Measurements from ENCODE around the gene ZSCAN30. TPM values are rescaled to one million over a fixed set of nuclear protein-coding genes. Genes with fewer than 3 reads are reported as not detected.

Gene ZSCAN30
- total and polyA plus RNA-seq, 9 of the 15 experiments (the other 6 are each of a cell fraction or from before 2014, with no cell fraction given): 4.6 to 13.6 (median 10.8) TPM

Other genes with a start within 250 kb of the ZSCAN30 start
- 32.3 and 61.1 TPM in 2 replicates for gene MAPRE2, start 248.8 kb downstream of the ZSCAN30 start, total RNA-seq (2014; rRNA removed)
- gene MAPRE2, start 248.8 kb downstream of the ZSCAN30 start, total RNA-seq (2014; rRNA removed; fragmentation: Illumina TruSeq; extraction: Trizol): 35.1 and 38.1 TPM in 2 replicates
- 31.1 and 32.6 TPM in 2 replicates for gene MAPRE2, start 248.8 kb downstream of the ZSCAN30 start, total RNA-seq (2015; rRNA removed; fragmentation: Illumina TruSeq; extraction: Trizol)
- gene MAPRE2, start 248.8 kb downstream of the ZSCAN30 start, total RNA-seq (2021): 46.6 and 47.5 TPM in 2 replicates
- gene MAPRE2, start 248.8 kb downstream of the ZSCAN30 start, polyA plus RNA-seq (2011; rRNA removed): 56.0 and 66.5 TPM in 2 replicates
- 50.7 and 70.7 TPM in 2 replicates for gene MAPRE2, start 248.8 kb downstream of the ZSCAN30 start, polyA plus RNA-seq (2014; fragmentation: Illumina TruSeq; extraction: Trizol)
- 10 to 100 TPM; 33.6 to 40.7 TPM for gene MAPRE2, start 248.8 kb downstream of the ZSCAN30 start, polyA plus RNA-seq (2014; fragmentation: Nextera tagmentation; extraction: Ambion mirVana)
- gene MAPRE2, start 248.8 kb downstream of the ZSCAN30 start, polyA plus RNA-seq (2014; rRNA removed): 49.6 and 55.1 TPM in 2 replicates
- 13.2 and 13.8 TPM in 2 replicates for gene ZNF397, start 49.2 kb downstream of the ZSCAN30 start, total RNA-seq (2014; rRNA removed)
- 23.6 and 25.5 TPM in 2 replicates for gene ZNF397, start 49.2 kb downstream of the ZSCAN30 start, total RNA-seq (2014; rRNA removed; fragmentation: Illumina TruSeq; extraction: Trizol)
- 19.0 and 19.6 TPM in 2 replicates for gene ZNF397, start 49.2 kb downstream of the ZSCAN30 start, total RNA-seq (2015; rRNA removed; fragmentation: Illumina TruSeq; extraction: Trizol)
- 15.1 and 16.3 TPM in 2 replicates for gene ZNF397, start 49.2 kb downstream of the ZSCAN30 start, total RNA-seq (2021)
- gene ZNF397, start 49.2 kb downstream of the ZSCAN30 start, polyA plus RNA-seq (2011; rRNA removed): 19.3 and 22.5 TPM in 2 replicates
- 19.8 and 24.2 TPM in 2 replicates for gene ZNF397, start 49.2 kb downstream of the ZSCAN30 start, polyA plus RNA-seq (2014; fragmentation: Illumina TruSeq; extraction: Trizol)
- gene ZNF397, start 49.2 kb downstream of the ZSCAN30 start, polyA plus RNA-seq (2014; fragmentation: Nextera tagmentation; extraction: Ambion mirVana): 1 to 10 TPM; 6.4 to 8.7 TPM
- gene ZNF397, start 49.2 kb downstream of the ZSCAN30 start, polyA plus RNA-seq (2014; rRNA removed): 17.0 and 20.5 TPM in 2 replicates
- 32.4 and 36.9 TPM in 2 replicates for gene ZNF24, start 54.2 kb upstream of the ZSCAN30 start, total RNA-seq (2014; rRNA removed)
- gene ZNF24, start 54.2 kb upstream of the ZSCAN30 start, total RNA-seq (2014; rRNA removed; fragmentation: Illumina TruSeq; extraction: Trizol): 67.4 and 76.1 TPM in 2 replicates
- gene ZNF24, start 54.2 kb upstream of the ZSCAN30 start, total RNA-seq (2015; rRNA removed; fragmentation: Illumina TruSeq; extraction: Trizol): 59.4 and 64.1 TPM in 2 replicates
- 69.8 and 72.8 TPM in 2 replicates for gene ZNF24, start 54.2 kb upstream of the ZSCAN30 start, total RNA-seq (2021)
- 51.8 and 54.1 TPM in 2 replicates for gene ZNF24, start 54.2 kb upstream of the ZSCAN30 start, polyA plus RNA-seq (2011; rRNA removed)
- 43.7 and 52.3 TPM in 2 replicates for gene ZNF24, start 54.2 kb upstream of the ZSCAN30 start, polyA plus RNA-seq (2014; fragmentation: Illumina TruSeq; extraction: Trizol)
- gene ZNF24, start 54.2 kb upstream of the ZSCAN30 start, polyA plus RNA-seq (2014; fragmentation: Nextera tagmentation; extraction: Ambion mirVana): 10 to 100 TPM; 51.6 to 72.2 TPM
- 33.7 and 35.7 TPM in 2 replicates for gene ZNF24, start 54.2 kb upstream of the ZSCAN30 start, polyA plus RNA-seq (2014; rRNA removed)
- 0.73 and 1.6 TPM in 2 replicates for gene ZNF396, start 87.1 kb upstream of the ZSCAN30 start, total RNA-seq (2014; rRNA removed)
- gene ZNF396, start 87.1 kb upstream of the ZSCAN30 start, total RNA-seq (2014; rRNA removed; fragmentation: Illumina TruSeq; extraction: Trizol): 2.1 and 2.4 TPM in 2 replicates
- 1.3 and 1.4 TPM in 2 replicates for gene ZNF396, start 87.1 kb upstream of the ZSCAN30 start, total RNA-seq (2015; rRNA removed; fragmentation: Illumina TruSeq; extraction: Trizol)
- 1.2 and 2.0 TPM in 2 replicates for gene ZNF396, start 87.1 kb upstream of the ZSCAN30 start, total RNA-seq (2021)
- gene ZNF396, start 87.1 kb upstream of the ZSCAN30 start, polyA plus RNA-seq (2011; rRNA removed): 1.6 and 1.9 TPM in 2 replicates
- gene ZNF396, start 87.1 kb upstream of the ZSCAN30 start, polyA plus RNA-seq (2014; fragmentation: Illumina TruSeq; extraction: Trizol): 1.9 and 2.1 TPM in 2 replicates
- gene ZNF396, start 87.1 kb upstream of the ZSCAN30 start, polyA plus RNA-seq (2014; fragmentation: Nextera tagmentation; extraction: Ambion mirVana): 1 to 10 TPM; 2.0 to 2.3 TPM
- gene ZNF396, start 87.1 kb upstream of the ZSCAN30 start, polyA plus RNA-seq (2014; rRNA removed): 1.3 and 1.9 TPM in 2 replicates
- 14.3 and 19.8 TPM in 2 replicates for gene INO80C, start 207.7 kb upstream of the ZSCAN30 start, total RNA-seq (2014; rRNA removed)
- gene INO80C, start 207.7 kb upstream of the ZSCAN30 start, total RNA-seq (2014; rRNA removed; fragmentation: Illumina TruSeq; extraction: Trizol): 21.4 and 21.6 TPM in 2 replicates
- 18.8 and 19.2 TPM in 2 replicates for gene INO80C, start 207.7 kb upstream of the ZSCAN30 start, total RNA-seq (2015; rRNA removed; fragmentation: Illumina TruSeq; extraction: Trizol)
- 42.1 and 46.6 TPM in 2 replicates for gene INO80C, start 207.7 kb upstream of the ZSCAN30 start, total RNA-seq (2021)
- 33.6 and 34.8 TPM in 2 replicates for gene INO80C, start 207.7 kb upstream of the ZSCAN30 start, polyA plus RNA-seq (2011; rRNA removed)
- gene INO80C, start 207.7 kb upstream of the ZSCAN30 start, polyA plus RNA-seq (2014; fragmentation: Illumina TruSeq; extraction: Trizol): 46.6 and 49.8 TPM in 2 replicates
- gene INO80C, start 207.7 kb upstream of the ZSCAN30 start, polyA plus RNA-seq (2014; fragmentation: Nextera tagmentation; extraction: Ambion mirVana): 10 to 100 TPM; 51.3 to 53.3 TPM
- gene INO80C, start 207.7 kb upstream of the ZSCAN30 start, polyA plus RNA-seq (2014; rRNA removed): 35.3 and 52.2 TPM in 2 replicates

Data from K562 (cell line).